CMK (cell line): ENCODE data around the gene ATXN1.

Source experiments
- DNase-seq: peaks from one replicate; pipeline ENCODE4 v3.0.0-alpha.2; 2010; ENCODE audit warnings: low read depth

ATXN1 gene

GRCh38 chr6:16498237-16498636, 263.0 kb downstream of the ATXN1 start:
- no peak for DNase-seq

DNA sequence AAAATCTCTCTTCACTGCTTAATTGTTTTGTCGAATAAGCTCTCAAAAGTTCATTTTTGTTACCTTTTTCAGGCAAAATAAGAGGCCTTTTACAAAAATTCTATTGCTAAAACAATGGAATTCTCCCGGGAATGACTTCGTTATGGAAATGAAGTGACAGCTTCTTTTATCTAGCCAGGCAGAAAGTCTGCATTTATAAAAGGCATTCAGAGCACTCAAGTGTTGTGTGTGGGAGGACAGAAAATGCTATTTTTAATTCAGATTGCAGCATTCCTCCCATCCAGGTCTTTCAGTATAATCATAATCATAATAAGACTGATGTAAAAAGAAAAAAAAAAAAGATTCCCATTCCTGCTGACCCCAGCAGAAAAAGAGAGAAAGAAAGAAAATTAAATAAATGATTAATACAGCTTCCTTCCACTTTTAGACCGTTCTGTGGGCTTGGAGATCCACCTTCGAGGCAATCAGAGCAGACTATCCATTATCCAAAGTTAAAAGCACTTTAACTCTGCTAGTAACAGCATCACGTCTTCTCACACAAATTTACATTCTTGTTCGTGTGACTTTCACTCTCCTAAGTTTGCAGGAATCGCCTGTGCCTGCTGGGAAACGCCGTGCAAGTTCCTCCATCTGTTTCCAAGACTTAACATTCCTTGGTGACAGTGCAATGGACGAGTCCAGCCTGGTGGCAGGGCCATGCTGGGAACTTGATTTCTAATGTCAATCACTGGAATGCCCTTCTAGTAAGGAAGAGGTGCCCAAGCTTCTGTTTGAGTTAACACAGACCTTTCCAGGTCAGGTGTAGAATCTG, 264.1 kb downstream of the ATXN1 start:
- DNase-seq: no peak

- no peak for DNase-seq
Observed at GRCh38 chr6:16496210-16496609, 265.1 kb downstream of the ATXN1 start.

DNA sequence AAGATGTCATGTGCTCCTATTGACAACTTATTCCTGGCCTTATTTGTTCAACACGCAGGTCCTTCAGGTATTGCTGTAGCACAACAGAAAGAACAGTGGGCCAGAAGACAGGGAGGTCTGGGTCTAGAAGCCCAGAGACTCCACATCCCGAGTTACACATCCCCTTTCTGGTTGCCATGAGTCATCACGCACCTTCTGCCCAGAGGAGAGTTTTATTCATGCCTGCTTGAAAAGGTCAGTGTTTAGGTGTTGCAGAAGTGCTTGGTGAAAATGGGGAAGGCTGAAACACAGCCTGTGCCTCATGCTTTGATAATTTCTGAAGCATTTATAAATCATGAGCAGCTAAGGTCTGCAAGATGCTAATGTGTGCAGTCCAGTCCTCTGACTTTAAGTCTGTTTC, 266.5 kb downstream of the ATXN1 start:
- no peak for DNase-seq

- DNase-seq: no peak
Observed at GRCh38 chr6:16493802-16494201, 267.5 kb downstream of the ATXN1 start.

DNA sequence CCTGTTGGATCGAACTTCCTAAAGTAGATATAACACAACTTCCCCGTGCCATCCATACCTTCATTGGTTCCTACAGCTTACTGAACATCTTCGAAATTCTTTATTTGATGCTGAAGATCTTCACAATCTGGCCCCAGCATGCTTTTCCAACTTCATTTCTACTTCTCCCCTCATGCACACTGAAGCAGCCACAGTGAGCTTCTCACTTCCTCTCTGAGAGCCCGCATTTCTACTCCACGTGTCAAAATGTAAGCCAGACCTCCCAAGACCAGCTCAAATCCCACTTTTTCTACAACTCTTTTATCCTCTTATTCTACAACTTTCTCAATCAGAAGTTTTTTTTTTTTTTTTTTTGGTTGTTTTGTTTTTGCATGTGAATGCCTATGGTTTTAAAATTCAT, 268.1 kb downstream of the ATXN1 start:
- no peak for DNase-seq

- no peak for DNase-seq
Observed at GRCh38 chr6:16491666-16492313, 269.5 kb downstream of the ATXN1 start.

DNA sequence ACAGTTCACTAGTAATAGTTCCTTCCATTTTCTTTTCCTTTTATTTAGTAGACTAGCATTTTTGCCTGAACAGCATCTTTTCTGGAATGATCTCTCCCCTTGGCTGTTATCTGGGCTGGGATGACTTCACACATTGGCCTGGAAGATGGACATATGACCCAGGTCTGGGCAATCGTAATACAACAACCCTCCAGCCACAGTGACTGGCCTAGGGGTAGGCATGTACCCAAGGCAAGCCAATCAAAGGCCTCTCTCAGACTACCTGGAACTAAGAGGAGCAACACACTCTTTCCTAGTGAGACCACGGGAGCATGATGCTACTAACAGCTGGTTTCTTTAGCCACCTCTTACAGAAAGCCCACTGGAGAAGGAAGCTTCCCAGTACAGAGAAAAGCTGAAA, 270.6 kb downstream of the ATXN1 start:
- no peak for DNase-seq

GRCh38 chr6:16488813-16489212, 272.4 kb downstream of the ATXN1 start:
- no peak for DNase-seq

GRCh38 chr6:16487996-16488674, 273.1 kb downstream of the ATXN1 start:
- DNase-seq: no peak

- DNase-seq: no peak
Observed at GRCh38 chr6:16486661-16487060, 274.6 kb downstream of the ATXN1 start.

- no peak for DNase-seq
Observed at GRCh38 chr6:16483315-16483875, 277.9 kb downstream of the ATXN1 start.

- DNase-seq: no peak
Observed at GRCh38 chr6:16482702-16483314, 278.5 kb downstream of the ATXN1 start.

- DNase-seq: no peak
Observed at GRCh38 chr6:16481697-16482399, 279.4 kb downstream of the ATXN1 start.

DNA sequence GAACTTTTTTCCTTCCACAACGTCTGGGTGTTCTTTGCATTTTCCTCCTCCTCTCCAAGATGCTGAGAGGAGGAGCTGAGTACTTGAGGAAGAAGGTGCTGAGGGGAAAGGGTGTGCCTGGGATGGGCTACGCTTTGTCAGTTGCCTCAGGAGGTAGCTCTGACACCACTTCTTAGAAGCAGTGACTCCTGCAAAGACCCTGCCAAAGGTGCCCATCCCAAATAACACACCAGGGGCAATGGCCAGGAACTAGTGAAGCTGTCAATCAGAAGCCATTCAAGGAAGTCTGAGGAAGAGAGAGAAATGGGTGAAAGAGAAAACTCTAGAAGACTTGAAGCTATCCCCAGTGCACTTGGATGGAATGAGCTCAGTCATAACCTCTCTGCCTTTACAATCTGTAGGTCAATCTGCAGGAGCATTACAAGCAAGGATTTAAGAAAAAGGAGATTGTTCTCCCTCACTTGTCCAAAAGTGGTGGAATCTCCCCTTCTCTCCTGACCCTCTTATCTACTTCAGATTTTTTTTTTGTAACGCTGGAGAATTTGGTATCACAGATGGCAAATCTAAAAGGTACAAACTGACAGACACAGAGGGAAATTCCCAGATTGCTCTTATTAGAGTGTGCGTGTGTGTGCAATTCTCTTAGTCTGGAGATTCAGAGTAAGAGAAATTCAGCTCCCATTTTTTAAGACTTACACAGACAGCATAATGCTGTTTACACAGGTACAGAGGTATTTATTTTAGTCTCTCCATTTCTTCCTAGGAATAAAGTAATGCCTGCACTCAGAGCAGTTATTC, 280.3 kb downstream of the ATXN1 start:
- no peak for DNase-seq

GRCh38 chr6:16477367-16478149, 283.7 kb downstream of the ATXN1 start:
- no peak for DNase-seq

GRCh38 chr6:16476861-16477260, 284.4 kb downstream of the ATXN1 start:
- no peak for DNase-seq

DNA sequence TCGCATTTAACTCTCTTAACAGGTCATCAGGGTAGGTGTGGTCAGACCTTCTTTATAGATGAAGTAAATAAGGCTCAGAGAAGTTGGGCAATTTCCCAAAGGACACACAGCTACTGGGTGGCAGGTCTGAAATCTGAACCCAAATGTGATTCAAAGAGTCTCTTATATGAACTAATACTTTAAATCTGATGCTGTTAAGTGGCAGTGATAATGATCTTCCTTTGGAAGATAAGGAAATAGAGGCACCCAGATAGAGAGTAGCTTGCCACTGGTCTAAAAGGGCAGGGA, 285.8 kb downstream of the ATXN1 start:
- DNase-seq: no peak

- no peak for DNase-seq
Observed at GRCh38 chr6:16474772-16475493, 286.3 kb downstream of the ATXN1 start.
